Duodenal mucosa (tissue), 2 donors: ENCODE data around the gene OAS3.

Experiments used
- H3K27ac ChIP-seq: one replicate; pipeline ENCODE4 v1.7.0; 2013; ENCODE audit warnings: low read depth, low read length
- H3K27me3 ChIP-seq, 2 donors: one replicate each; pipeline ENCODE4 v1.7.0; 2013; ENCODE audit warnings: low read length in 2 of 2, control low read depth in 1 of 2; ENCODE audit not compliant: insufficient read depth in 2 of 2, control insufficient read depth in 1 of 2
- H3K36me3 ChIP-seq, 2 donors: one replicate each; pipeline ENCODE4 v1.7.0; 2013; ENCODE audit warnings: low read length in 2 of 2, control low read depth in 1 of 2; ENCODE audit not compliant: insufficient read depth in 2 of 2, control insufficient read depth in 1 of 2
- H3K4me1 ChIP-seq, 2 donors: one replicate each; pipeline ENCODE4 v1.7.0; 2013; ENCODE audit warnings: low read length in 2 of 2, control low read depth in 1 of 2; ENCODE audit not compliant: insufficient read depth in 2 of 2, control insufficient read depth in 1 of 2
- H3K4me3 ChIP-seq, 2 donors: one replicate each; pipeline ENCODE4 v1.7.0; 2013; ENCODE audit warnings: low read length in 2 of 2, low read depth in 1 of 2
- H3K9ac ChIP-seq, 2 donors: one replicate each; pipeline ENCODE4 v1.7.0; 2013; ENCODE audit warnings: low read length in 2 of 2, low read depth in 1 of 2
- H3K9me3 ChIP-seq, 2 donors: one replicate each; pipeline ENCODE4 v1.7.0; 2013; ENCODE audit warnings: low read length in 2 of 2, control low read depth in 1 of 2; ENCODE audit not compliant: control insufficient read depth in 1 of 2

The OAS3 gene, protein sequence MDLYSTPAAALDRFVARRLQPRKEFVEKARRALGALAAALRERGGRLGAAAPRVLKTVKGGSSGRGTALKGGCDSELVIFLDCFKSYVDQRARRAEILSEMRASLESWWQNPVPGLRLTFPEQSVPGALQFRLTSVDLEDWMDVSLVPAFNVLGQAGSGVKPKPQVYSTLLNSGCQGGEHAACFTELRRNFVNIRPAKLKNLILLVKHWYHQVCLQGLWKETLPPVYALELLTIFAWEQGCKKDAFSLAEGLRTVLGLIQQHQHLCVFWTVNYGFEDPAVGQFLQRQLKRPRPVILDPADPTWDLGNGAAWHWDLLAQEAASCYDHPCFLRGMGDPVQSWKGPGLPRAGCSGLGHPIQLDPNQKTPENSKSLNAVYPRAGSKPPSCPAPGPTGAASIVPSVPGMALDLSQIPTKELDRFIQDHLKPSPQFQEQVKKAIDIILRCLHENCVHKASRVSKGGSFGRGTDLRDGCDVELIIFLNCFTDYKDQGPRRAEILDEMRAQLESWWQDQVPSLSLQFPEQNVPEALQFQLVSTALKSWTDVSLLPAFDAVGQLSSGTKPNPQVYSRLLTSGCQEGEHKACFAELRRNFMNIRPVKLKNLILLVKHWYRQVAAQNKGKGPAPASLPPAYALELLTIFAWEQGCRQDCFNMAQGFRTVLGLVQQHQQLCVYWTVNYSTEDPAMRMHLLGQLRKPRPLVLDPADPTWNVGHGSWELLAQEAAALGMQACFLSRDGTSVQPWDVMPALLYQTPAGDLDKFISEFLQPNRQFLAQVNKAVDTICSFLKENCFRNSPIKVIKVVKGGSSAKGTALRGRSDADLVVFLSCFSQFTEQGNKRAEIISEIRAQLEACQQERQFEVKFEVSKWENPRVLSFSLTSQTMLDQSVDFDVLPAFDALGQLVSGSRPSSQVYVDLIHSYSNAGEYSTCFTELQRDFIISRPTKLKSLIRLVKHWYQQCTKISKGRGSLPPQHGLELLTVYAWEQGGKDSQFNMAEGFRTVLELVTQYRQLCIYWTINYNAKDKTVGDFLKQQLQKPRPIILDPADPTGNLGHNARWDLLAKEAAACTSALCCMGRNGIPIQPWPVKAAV

DNA sequence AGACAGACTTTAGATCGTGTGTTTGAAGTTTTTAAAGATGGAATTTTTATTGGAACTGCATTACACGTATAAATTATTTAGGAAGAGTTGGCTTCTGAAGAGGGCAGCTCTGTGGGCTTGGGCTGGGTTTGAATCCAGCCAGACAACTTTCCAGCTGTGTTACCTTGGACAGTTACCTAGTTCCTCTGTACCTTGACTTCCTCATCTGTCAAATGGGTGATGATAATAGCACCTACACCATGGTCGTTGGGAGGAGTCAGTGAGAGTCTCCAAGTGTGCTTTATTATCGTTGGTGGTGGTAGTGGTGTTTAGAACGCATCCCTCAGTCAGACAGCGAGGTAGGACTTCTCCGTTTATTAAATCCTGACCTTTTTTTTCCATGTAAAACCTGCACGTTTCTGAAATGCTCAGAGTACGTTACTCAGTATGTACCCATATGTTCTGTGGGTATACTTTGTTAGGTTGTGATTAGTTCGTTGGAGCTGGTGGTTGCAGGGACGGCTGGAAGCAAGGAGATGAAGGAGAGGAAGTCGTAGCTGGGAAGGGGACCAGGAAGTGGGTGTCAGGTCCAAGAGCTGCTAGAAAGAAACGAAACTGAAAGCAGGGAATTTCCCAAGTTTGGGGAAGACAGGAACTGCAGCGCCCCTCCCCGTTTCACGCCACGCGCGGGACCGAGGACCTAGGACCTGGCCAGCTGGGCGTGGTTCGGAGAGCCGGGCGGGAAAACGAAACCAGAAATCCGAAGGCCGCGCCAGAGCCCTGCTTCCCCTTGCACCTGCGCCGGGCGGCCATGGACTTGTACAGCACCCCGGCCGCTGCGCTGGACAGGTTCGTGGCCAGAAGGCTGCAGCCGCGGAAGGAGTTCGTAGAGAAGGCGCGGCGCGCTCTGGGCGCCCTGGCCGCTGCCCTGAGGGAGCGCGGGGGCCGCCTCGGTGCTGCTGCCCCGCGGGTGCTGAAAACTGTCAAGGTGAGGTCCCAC, at the start of gene OAS3:
OAS3 (plus strand) TSS at position 734 of the 979 bp plus-strand sequence; CDS start at position 791, 57 bp downstream.
- H3K27ac ChIP-seq, result peak within 1 kb of the TSS; percentile 22

DNA sequence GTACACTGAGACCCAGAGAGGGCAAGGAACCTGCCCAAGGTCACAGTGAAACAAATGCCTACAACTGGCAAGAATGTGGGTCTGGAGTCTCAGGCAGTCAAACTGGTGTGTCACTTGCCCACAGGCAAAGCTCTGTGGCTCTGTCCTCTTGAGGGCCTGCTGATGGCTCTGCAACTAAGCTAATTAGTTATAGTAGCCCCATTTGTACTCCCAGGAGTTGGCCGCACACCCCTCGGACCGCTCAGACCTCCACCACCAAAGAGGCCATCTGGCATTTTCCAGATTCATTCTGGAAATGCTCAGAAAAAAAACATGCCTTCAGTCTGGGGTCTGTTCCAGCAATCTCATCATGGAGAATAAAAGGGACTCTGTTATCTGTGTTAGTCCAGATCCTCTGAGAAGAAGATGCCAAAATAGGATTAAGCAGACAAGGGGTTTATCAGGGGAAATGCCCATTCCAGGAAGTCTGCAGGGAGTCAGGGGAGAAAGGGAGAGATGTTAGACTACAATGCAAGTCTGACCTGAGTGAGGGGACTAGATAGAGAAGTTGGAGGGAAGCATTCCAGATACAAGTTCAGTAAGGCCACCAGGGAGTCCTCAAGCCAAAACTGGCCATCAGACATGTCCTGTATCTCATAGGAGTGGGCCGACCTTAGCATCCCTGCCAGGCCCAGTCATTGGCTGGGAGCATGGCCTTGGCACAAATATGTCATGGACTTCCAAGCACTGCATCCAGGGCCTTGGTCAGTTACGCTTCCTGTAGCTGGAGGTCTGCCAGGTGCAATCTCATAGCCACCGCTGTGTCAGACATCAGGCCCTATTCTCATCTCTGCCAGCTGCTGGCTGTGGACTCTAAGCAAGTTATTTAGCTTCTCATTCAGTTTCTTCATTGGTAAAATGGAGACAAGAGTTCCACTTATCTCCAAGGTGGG, 46.9 kb upstream of the OAS3 start:
- Histone ChIP-seq H3K36me3 (no peaks in the 10 kb centered on the region), H3K4me1 (no peaks in the 10 kb centered on the region), H3K9me3 (no peaks in the 10 kb centered on the region), H3K9ac (no peak overlapping the region), H3K4me3 (no peak overlapping the region), H3K27me3 (no peaks in the 10 kb centered on the region), H3K27ac (no peak overlapping the region)

More for the DNA sequence above, at the start of gene OAS3:
- Histone ChIP-seq H3K4me3 (peak within 1 kb of the TSS; percentile 69 to 76), H3K4me1 (peaks cover 16 to 19% of the 10 kb centered on the region in 2 donors), H3K9me3 (no peaks in the 10 kb centered on the region), H3K36me3 (no peaks in the 10 kb centered on the region), H3K27me3 (no peaks in the 10 kb centered on the region), H3K9ac (peak within 1 kb of the TSS; percentile 65 to 66)

DNA sequence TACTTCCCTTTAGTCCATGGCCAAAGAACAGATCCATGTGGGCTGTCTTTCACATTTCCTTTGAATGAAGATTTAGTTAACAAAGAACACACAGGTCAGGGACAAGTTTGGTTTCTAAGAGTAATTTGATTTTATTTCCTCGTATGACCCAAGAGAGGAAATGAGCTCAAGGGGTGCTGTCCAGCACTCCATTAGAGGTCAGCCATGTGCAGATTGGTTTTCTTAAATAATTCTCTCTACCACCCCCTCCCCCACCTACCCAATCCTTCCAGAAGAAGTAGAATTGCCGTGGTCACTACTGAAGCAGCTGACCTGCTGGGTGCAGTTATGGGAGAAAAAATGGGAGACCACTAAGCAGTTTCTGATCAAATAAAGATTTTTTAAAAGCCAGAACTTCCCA, 45.4 kb upstream of the OAS3 start:
- Histone ChIP-seq H3K27ac (no peak overlapping the region), H3K27me3 (no peaks in the 10 kb centered on the region), H3K4me1 (no peaks in the 10 kb centered on the region), H3K9ac (no peak overlapping the region), H3K4me3 (no peak overlapping the region), H3K36me3 (no peaks in the 10 kb centered on the region), H3K9me3 (no peaks in the 10 kb centered on the region)

DNA sequence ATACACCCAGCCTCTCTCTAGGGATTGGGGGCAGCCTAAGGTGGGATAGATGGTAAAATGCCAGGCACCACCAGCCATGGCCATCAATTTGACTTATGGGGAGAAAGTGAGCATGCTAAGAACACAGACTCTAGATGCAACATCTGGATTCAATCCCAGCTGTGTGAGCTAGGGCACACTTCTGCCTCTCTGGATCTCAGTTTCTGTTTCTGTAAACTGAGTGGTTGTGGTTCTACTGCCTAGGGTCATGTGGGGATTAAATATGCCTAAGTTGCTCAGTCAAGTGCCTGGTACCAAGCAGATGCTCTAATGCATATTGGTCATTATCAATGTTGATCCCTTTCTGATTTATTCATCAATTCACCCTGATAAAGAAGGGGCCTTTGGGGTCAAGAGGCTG, 44.1 kb upstream of the OAS3 start:
- no peak overlapping the region for H3K27ac ChIP-seq

DNA sequence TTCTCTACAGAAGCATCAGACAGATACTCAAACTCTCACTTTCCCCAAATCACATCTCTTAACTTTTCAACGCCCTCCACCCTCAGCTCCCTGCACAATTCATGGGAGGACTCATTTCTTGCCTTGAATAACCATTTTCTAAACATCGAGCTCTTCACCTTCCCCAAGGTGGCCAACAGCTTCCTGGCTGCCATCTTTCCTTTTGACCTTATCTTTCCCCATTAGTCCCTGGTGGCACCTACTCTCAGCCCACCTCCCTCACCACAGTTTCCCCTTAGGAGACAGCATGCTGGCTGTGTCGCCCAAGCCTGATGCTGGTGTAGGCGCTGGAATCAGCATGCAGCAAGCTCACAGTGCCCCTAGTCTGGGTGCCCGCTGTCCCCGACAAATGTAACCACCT, 39.9 kb upstream of the OAS3 start:
- peaks cover 0 to 18% of the 10 kb centered on the region in 2 donors for H3K4me1 ChIP-seq
- H3K9ac ChIP-seq, result no peak overlapping the region
- H3K9me3 ChIP-seq, result no peaks in the 10 kb centered on the region
- no peak overlapping the region for H3K4me3 ChIP-seq
- H3K27me3 ChIP-seq, result peaks cover 0 to 5% of the 10 kb centered on the region in 2 donors
- H3K36me3 ChIP-seq, result no peaks in the 10 kb centered on the region
- H3K27ac ChIP-seq, result no peak overlapping the region

More for the DNA sequence above, 44.1 kb upstream of the OAS3 start:
- no peak overlapping the region for H3K9ac ChIP-seq
- no peaks in the 10 kb centered on the region for H3K36me3 ChIP-seq
- H3K27me3 ChIP-seq, result peaks cover 0 to 5% of the 10 kb centered on the region in 2 donors
- H3K4me3 ChIP-seq, result no peak overlapping the region
- no peaks in the 10 kb centered on the region for H3K4me1 ChIP-seq
- H3K9me3 ChIP-seq, result no peaks in the 10 kb centered on the region

DNA sequence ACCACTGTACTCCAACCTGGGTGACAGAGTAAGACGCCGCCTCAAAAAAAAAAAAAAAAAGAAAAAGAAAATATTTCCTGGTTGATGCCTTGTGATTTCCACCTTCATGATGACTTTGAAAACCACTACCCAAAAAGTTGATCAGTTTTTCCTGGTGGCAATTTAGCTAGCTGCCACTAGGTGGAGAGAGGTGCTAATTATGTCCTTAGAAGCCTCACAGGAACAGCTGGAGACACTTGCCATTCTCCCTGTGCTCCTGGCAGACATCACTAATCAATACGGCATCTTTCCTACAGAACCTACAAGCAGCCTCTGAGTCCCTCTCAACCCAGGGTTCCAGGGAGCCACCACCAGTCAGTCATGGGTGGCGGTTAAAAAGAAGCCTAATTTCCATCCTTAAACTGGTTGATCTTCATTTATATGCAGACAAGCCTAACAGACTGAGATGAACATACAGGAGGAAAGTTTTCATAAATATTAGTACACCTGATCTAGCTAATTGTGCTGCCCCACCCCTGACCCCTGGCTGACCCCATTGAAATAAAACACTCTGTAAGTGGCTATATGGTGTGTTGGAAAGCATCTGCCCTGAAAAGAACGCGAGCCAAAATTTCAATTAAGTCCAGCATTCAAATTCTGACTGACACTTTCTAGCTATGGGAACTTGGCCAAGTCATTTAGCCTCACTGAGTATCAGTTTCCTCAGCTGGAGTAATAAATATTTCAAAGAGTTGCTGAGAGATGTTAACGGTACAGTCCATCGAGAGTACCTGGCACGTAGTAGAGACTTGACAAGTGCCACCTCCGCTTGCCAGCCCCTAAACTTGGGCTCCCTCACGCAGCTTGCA, 37.8 kb upstream of the OAS3 start:
- no peak overlapping the region for H3K27ac ChIP-seq
- H3K9me3 ChIP-seq, result no peaks in the 10 kb centered on the region
- H3K36me3 ChIP-seq, result no peaks in the 10 kb centered on the region
- H3K9ac ChIP-seq, result no peak overlapping the region
- peak overlapping the region in 1 of 2 donors; percentile 22 for H3K4me3 ChIP-seq
- H3K27me3 ChIP-seq, result peaks cover 0 to 5% of the 10 kb centered on the region in 2 donors
- H3K4me1 ChIP-seq, result peaks cover 9 to 37% of the 10 kb centered on the region in 2 donors

DNA sequence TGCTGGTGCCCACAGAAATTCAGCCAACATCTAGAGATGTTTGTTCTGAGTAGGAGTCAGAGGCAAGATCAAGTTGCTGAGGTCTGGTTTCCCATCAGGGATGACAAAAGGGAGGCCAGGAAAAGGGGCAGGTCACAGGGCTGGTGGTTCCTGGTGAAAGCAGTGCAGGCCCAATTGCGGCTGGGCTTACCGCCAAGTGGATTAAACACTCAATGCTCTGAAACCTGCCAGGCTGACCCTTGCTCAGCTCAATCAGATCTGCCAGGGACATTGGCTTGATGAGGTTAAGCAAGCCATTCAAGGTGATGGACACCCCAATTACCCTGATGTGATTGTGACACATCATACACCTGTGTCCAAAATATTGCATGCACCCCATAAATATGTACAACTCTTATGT, 37.0 kb upstream of the OAS3 start:
- Histone ChIP-seq H3K27ac (no peak overlapping the region), H3K4me1 (peaks cover 16 to 44% of the 10 kb centered on the region in 2 donors), H3K9me3 (no peaks in the 10 kb centered on the region), H3K4me3 (peak overlapping the region in 1 of 2 donors; percentile 22), H3K27me3 (peaks cover 0 to 5% of the 10 kb centered on the region in 2 donors), H3K36me3 (no peaks in the 10 kb centered on the region), H3K9ac (no peak overlapping the region)

DNA sequence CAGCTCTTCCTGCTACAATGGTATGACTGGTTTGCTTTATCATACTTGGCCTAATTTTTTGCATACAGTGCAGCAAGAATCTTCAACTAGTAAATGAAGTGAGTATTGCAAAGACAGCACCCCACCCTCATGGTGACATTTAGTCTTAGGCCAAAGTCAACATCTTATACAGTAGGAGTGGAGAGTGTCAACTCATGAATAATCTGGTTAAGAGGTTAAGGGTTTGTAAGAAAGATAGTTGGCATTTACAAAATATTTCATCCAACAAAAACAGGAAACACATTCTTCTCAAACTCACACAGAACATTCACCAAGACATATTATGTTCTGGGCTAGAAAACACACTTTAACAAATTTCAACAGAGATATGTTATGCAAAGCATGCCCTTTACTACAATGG, 33.7 kb upstream of the OAS3 start:
- no peak overlapping the region for H3K9ac ChIP-seq
- no peaks in the 10 kb centered on the region for H3K27me3 ChIP-seq
- H3K9me3 ChIP-seq, result peaks cover 0 to 1% of the 10 kb centered on the region in 2 donors
- no peak overlapping the region for H3K4me3 ChIP-seq
- no peak overlapping the region for H3K27ac ChIP-seq
- peaks cover 0 to 6% of the 10 kb centered on the region in 2 donors for H3K36me3 ChIP-seq
- peaks cover 49 to 63% of the 10 kb centered on the region in 2 donors for H3K4me1 ChIP-seq
